NCI-H1417 (cell line): Measurements from ENCODE around the gene EFCAB5.
"Not testable (repeated sequence)": the region's sequence is repeated elsewhere in the genome, so short reads cannot be mapped to it uniquely, and the experiment has no call there.

Experiments used
- DNase-seq, 3 experiments: peaks; one replicate each; lab custom pipeline; 2025; lab: John Stamatoyannopoulos, UW

The EFCAB5 gene

DNA sequence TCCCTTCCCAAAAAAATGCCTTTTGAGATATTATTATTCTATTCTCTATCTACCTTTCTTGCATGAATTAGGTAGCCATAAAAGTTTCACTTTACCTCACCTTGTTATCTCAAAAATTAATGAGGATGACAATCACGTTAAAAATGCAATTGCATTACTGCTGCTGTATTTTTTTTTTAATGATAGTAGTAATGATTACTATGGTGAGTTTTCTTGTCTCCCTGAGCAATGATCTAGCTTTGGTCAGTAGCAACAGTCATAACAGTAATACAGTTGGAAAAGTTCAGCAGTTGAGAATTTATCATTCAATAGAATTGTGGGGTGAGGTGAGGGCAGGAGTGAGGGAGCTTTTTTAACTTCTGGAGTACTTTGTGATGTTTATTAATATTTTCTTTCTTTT lies at the start of gene EFCAB5:
EFCAB5 (plus strand) TSS at position 301 of the 400 bp plus-strand sequence. CDS start 163 bp downstream, outside the sequence.
- DNase-seq = no peak

DNA sequence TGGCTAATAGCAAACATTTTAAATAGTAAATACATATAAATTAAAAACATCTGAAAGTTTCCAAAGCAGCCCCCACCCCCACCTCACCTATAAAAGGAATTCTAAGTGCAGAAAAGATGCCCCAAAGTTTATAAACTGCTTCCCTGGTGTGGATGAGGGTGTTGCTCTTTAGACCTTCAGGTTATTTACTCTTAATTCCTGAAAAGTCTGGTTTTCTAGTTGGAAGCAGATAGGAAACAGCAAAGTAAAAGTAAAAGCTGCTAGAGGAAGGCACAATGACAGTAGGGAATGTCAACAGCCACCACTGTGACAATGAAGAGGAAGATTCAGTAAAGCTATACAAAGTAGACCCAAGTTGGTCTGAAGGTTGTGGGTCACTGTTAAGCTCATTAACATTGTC lies 49.2 kb upstream of the EFCAB5 start:
- DNase-seq = no peak

DNA sequence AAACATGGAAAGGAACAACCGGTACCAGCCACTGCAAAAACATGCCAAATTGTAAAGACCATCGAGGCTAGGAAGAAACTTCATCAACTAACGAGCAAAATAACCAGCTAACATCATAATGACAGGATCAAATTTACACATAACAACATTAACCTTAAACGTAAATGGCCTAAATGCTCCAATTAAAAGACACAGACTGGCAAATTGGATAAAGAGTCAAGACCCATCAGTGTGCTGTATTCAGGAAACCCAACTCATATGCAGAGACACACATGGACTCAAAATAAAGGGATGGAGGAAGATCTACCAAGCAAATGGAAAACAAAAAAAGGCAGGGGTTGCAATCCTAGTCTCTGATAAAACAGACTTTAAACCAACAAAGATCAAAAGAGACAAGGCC lies 44.3 kb upstream of the EFCAB5 start:
- not testable (repeated sequence) for DNase-seq

DNA sequence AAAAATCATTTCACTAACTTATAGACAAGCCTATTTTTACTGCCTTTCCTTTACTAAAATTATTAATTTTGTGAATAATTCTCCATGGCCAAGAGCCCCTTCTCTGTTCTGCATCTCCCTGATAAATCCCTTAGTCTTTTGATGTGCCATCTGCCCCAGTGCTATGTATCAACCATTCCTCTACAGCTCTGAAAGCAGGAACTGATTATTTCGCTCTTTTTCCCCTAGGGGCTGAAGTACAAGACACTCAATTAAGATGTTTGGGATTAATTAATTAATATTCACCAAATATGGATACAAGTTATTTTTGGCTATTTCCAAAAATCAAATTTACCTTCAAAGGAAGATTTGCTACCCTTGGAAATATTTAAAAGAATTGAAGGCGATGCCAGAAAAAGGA lies 38.0 kb upstream of the EFCAB5 start:
- DNase-seq = no peak

DNA sequence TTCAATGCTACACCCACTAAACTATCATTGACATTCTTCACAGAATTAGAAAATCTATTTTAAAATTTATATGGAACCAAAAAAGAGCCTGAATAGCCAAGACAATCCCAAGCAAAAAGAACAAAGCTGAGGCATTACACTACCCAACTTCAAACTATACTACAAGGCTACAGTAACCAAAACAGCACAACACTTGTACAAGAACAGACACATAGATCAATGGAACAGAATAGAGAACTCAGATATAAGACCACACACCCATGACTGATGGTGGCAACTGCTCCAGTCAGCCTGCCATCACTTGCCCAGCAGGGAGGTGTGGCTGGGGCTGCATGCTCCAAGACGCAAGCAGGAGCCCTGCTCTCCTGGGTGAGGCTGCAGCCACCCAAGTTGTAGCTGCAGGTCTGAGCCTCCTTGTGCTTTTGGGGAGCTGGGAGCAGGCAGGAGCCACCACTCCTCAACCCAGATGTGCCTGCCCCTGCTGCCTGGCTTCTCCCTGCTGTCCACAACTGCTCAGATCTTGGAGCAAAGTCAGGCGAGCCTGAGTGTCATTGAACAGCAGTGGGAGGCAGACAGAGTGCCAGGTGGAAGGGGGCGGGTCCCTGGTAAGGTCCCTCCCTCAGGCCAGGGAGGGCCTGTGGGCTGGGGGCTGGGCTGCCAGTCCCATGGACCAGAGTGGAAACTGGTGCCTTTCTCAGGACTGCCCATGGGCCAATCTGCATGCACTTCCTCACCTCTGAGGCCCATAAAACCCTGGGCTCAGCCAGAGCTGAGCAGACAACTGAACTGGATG lies 36.2 kb upstream of the EFCAB5 start:
- DNase-seq = no peak

DNA sequence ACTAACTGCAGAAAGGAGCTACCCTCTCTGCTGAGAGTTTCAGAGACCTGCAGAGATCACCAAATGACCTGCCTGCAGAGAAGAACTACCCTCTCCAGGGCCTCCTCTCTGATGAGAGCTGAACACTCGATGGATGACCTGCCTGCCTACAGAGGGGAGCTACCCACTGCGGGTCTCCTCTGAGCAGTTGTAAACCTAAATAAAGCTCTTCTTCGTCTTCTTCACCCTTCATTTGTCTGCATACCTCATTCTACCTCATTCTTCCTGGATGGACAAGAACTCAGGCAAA lies 35.6 kb upstream of the EFCAB5 start:
- DNase-seq = no peak

DNA sequence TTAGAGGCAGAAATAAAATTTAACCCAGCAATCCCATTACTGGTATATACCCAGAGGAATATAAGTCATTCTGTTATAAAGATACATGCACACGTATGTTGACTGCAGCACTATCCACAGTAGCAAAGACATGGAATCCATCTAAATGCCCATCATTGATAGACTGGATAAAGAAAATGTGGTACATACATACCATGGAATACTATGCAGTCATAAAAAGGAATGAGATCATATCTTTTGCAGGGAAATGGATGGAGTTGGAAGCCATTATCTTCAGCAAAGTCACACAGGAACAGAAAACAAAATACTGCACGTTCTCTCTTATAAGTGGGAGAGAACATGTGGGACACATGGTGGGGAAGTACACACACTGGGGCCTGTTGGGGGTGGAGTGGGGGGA lies 34.5 kb upstream of the EFCAB5 start:
- no peak for DNase-seq

DNA sequence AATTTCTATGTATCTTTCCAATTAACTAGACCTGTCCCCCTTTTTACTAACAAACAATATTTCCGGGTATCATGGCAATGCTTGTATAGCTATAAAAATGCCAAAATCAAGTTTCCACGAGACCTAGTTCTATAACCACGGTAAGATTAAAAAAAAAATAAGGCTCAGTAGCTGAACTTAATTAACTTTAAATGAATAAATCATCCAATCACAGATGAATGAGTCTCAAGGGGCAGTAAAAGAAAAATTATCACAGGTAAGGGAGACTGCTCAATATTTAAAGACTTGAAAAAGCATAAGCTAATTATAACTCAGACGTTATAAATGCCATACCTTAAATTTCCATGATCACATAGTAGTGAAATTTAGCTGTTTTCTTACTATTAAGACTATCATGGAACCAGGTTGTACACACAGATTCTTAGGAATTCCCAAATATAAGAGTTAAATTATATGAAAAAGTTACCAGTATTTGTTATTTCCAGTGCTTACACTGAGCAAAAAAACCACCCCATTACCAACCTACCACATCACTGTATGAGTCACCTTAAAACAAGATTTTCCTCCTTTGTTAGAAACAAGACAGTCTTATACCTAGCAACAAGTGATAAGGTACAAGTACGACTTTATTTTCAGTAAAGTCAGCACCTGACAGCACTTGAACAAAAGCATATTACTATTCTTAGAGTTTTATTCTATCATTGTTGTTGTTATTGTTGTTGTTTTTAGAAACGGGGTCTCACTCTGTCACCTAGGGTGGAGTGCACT lies 32.0 kb upstream of the EFCAB5 start:
- DNase-seq = no peak

DNA sequence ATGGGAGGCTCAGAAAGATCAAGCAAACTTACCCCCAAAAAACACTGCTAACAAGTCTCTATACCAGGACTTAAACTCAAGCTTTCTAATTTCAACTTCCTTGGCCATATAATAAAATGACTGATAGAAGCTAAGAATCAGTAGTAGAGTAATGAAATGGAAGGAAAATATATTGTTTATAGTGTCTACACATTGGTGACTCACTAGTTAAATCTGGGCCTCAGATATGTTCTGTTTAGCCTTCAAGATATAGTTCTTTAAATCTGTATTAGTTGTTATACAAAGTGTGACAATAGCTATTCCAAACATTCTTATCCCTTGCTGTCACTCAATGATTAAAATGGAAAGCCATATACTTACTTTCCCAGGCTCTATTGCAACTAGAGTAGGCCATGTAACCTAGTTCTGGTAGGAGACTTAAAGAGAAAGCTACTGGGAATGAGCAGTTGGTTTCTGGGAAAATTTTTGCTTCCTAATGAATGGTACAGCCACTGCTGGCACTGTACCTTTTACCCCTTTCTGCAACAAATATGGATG lies 29.7 kb upstream of the EFCAB5 start:
- DNase-seq = no peak

DNA sequence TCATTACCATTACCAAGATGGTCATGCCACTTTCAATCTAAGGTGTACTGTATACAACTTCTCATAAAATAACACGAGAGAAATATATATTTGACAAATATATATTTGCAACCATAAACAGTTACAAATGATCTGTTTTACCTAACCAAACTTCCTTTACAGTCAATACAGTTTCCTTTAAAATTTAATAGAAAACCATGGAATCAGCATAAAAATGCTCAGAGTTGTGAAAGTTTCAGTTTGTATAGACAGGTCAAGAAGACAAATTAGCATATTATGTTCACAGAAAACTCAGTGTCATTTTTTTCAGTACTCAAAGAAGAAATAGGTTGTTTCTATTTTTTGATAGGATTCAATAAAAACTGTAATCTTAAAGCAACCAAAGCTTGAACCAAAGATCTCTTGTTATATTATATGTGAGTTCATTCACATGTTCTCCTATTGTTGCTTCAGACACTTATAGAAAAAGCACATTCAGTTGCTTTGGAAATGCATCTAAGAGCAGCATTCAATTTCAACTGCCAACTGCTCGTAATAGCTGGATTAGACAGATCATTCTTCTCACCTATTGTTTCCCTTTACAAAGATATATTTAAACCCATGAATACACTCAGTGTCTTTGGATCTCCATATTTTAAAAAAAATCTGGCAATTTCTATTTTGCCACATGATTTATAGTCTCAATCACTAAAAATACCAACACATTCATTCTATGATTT lies 26.5 kb upstream of the EFCAB5 start:
- DNase-seq = peak in 2 of 3 experiments; percentile 4 to 22

DNA sequence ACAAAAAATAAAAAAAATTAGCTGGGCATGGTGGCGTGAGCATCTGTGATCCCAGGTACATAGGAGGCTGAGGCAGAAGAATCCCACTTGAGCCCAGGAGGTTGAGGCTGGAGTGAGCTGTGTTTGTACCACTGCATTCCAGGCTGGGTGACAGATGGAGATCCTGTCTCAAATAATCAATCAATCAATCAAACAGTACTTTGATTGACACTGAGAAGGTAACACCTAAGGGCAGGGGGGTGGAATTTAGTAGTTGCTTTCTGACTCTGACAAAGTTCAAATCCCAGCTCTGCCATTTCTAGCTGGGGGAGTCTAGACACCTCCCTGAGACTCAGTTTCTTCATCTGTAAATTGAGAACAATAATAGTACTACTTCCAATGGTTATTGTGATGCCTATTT lies 23.4 kb upstream of the EFCAB5 start:
- no peak for DNase-seq

DNA sequence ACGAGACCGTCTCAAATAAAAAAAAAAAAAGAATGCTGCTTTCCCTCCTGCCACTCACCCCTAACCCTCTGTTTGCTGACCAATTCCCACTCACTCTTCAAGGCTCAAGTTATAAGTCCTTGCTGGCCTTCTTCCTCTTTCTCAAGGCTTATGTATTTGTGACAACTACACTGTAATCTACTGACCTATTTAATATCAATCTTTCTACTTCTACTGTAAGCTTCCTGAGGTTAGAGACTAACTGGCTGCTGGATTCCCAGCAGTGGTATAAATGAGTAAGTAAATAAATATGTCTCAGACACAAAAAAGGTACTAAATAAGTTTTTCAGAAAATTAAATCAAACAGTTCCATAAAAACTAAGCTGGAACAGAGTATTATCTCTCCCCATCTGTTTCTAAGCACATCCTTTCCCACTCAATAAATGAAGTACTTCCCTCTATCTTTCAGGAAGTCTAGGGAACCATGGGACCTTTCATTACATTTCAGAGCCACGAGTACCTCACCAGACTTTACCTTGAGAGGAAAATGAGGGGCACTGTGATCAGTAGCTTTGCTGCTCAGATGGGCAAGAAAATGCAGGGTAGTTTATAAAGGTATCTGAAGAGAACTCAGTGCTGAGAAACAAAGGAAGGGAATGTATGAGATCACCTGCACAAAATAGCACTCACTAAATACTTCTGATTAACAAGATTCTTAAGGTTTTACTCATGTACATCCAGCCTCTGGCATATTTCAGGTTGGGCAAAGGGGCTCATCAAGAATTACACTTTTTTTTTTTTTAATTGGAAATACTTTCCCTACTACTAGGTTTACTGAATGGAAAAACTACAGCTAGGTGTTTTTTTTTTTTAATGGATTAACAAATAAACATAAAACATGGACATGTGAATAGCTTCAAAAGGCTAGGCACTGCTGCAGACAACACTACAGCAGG lies 22.2 kb upstream of the EFCAB5 start:
- no peak for DNase-seq

DNA sequence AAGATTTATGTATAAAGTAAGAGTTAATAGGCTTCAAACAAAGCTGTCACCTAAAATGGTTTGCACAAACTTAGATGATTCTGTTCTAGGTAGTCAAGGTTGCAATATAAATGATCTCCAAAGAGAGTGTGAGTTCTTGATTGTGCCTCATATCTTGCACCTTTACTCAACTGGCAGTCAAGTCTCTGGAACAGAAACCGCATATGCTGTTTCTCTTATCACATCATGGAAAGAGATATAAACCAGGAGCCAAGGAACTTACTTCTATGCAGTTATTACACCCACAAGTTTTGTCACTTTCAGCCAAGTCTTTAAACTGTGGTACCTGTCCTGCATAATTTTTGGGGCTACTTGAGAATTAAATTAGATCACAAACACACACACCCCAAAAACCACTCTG lies 16.6 kb upstream of the EFCAB5 start:
- DNase-seq = no peak

DNA sequence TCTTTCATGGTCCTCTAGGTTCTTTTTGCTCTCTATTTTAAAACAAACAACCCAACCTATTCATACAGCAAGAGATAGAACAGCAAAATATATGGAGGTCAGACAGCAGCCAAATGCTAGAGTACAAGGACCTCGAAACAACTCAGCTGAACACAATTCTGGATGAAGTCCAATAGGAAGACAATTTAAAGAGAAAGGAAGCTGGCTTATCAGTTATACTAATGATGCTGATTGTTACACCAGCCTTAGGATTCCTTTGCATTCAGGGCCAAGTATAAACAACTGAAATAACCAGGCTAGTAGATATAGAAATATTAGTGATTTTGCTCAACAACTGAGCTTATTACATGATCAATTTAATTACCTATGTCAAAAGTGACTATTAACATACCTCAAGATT lies 13.9 kb upstream of the EFCAB5 start:
- DNase-seq = no peak

DNA sequence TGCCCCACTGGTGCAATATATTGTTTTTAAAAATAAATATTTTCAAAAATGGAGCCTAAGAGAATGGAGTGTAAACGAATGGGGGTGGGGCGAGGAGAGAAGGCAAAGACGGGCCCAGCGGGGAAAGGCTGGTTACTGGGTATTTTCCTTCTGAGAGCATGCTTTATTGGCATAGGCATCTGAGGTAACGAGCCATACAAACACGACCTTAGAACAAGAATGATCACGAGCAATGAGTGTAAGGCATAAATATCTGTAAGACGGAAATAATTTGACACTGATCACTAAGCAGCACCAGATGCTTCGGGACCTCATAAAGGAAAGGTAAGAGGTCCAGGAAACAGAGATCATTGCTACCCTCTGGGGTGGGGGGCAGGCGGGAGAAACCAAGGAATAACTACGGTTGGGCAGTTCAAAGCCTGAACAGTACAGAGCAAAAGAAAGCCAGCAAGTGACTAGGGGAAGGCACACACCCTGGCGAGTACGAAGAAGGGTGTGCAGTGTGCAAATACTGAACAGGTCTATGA lies 12.4 kb upstream of the EFCAB5 start:
- DNase-seq = peak; percentile 31 to 82 (median 72)

DNA sequence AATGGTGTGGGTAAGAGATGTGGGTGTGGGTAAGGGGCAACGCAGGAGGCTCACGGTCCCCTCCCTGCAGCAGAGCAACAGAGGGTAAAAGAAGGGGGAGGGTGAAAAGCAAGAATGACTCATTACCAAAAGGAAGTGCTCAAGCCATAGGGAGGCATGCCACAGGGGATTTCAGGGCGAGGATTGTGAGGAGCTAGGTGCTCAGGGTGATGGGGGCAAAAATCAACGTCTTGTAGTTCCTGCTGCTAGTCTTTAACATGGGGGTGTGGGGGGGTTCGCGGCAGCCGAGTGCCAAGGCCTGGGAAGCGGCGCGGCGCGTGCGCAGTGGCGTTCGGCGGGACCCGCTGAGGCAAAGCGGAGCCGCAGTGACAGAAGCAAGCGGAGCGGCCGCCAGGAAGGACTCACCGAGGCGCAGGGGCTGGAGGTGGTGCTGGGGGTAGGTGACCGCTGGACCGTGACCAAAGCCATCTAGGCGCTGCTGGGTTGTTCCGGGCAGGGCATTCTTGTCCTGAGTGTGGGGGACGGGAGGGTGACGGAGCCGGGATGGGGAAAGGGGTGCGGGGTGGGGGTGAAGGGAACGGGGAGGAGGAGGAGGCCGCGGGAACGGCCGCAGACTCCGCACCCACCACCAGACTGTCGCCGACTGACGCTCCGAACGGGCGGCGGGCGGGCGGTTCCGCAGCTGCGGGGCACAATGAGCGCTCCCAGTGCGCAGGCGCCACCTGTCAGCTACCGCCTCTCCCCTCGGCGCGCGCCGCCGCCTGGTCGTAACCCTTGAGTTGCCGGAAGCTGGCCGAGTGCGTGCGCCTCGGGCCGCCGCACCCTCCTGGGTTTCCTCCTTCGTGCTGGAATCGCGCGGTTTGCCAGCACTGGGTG lies 11.7 kb upstream of the EFCAB5 start, which contains the start of gene SSH2:
SSH2 (minus strand) TSS at position 696 of the 876 bp plus-strand sequence; CDS start at position 468, 228 bp downstream.
- peak; percentile 90 to 96 (median 95) for DNase-seq

DNA sequence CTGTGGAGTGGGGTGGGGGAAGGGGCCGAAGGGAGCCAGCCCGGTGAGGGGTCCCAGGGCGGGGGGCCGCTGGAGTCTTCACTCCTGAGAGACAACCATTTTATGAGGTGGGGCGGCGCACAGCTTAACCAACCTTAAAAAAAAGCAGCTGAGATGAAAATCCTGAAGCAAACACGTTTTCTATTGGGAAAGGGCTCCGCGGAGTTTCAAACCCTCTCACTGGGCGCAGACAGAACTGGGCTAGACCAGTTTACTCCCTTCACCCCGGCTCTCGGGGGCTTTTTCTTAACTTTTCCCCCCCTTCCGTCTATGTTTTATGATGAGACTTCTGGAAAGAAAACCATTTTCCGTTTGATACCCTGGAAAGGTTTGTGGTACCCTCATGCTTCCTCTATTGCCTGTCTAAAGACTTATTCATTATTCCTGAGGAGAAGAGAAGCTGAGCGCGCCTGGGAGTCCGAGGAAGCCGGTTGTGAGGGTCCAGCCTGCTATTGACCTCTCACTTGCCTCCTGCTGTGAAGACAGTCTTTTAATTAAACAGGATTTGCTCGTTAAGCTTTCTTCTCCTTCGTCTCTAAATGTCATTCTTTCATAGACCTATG lies 10.9 kb upstream of the EFCAB5 start:
- peak; percentile 74 to 79 (median 78) for DNase-seq

DNA sequence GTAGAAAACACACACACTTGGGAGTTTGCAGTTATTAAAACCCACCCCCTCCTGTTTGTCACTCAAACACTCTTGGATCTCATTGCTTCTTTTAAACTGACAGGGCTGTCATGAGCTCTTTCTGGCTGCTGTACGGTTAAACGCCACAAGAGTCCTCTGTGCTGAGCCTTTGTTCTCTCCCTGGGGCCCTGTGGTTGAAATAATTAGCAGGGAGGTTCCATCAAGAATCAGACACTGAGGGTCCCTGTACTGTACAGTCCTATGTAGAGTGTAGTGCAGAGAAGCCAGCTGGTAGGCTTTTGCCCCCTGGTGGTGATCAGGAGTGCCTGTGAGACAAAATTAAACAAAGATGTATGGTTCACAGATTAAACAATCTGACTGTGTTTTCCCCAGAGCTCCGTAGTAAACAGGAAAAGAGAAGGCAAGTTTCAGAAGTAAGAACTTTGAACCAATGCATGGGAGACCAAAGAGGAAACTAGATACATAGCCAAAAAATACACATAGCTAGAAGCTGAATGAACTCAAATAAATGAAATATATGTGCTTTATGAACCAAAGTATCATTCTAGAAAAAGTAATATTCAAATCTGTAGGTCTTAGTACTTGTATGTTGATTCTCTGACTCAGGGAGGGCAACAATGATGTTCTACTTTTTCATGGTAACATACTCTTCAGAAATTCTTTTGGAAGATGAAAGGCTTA lies 10.1 kb upstream of the EFCAB5 start:
- DNase-seq = peak; percentile 80 to 96 (median 91)

DNA sequence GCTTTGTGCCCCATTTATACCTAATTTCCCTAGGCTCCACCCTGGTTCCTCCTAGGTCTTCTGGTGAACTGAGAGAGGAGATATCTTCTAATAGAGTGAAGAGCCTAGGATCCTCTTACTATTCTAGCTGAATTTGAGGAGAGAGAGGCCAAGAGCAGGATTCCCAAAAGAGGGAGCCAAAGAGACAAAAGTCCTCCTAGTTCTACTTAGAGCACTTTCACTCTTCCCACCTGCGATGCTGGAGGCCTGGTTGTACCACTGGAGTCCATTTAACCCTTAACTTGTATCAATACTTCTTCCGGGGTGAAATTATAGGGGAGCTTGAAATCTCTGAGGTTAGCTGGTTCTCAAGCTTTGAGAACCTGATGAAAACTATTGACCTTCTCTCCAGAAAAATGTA lies 8.1 kb upstream of the EFCAB5 start:
- DNase-seq = peak; percentile 8 to 42 (median 33)
